Progenitor cell of endocrine pancreas (in vitro differentiated cells): ENCODE results near the gene HOXB8. TPM values are rescaled to one million over a fixed set of nuclear protein-coding genes. Genes with fewer than 3 reads are reported as not detected.

Experiments used
- DNase-seq: peaks from one replicate; pipeline ENCODE4 v3.0.0; 2021; ENCODE audit warnings: low spot score; ENCODE audit not compliant: unreplicated experiment
- H3K27ac Mint-ChIP-seq: 2 replicates; pipeline ENCODE4 v1.8.0; 2021; ENCODE audit warnings: mild to moderate bottlenecking, moderate library complexity, mixed read lengths
- H3K27me3 Mint-ChIP-seq: 2 replicates; pipeline ENCODE4 v1.8.0; 2021; ENCODE audit warnings: mixed read lengths
- H3K36me3 Mint-ChIP-seq: 2 replicates; pipeline ENCODE4 v1.8.0; 2022; ENCODE audit warnings: mixed read lengths; ENCODE audit not compliant: insufficient read depth
- H3K4me1 Mint-ChIP-seq: 2 replicates; pipeline ENCODE4 v1.8.0; 2021; ENCODE audit warnings: low read depth, mixed read lengths
- H3K4me3 Mint-ChIP-seq: 2 replicates; pipeline ENCODE4 v1.8.0; 2021; ENCODE audit warnings: low read depth, mild to moderate bottlenecking, moderate library complexity, mixed read lengths
- H3K9me3 Mint-ChIP-seq: 2 replicates; pipeline ENCODE4 v1.8.0; 2021; ENCODE audit warnings: low read depth, mixed read lengths
- CTCF ChIP-seq: fragments of 200-600 bp; sonication (generic); IDR thresholded peaks from one replicate; pipeline ENCODE4 v1.5.0; 2021; ENCODE audit warnings: antibody characterized with exemption, mild to moderate bottlenecking; ENCODE audit not compliant: unreplicated experiment
- total RNA-seq: library from RNA; stranded (reverse); gene quantifications from 2 replicates; pipeline ENCODE4 v1.2.1, GENCODE V29; 2021

Gene HOXB8
- total RNA-seq, 1 donor from 2014 or later: 1.1 TPM

DNA sequence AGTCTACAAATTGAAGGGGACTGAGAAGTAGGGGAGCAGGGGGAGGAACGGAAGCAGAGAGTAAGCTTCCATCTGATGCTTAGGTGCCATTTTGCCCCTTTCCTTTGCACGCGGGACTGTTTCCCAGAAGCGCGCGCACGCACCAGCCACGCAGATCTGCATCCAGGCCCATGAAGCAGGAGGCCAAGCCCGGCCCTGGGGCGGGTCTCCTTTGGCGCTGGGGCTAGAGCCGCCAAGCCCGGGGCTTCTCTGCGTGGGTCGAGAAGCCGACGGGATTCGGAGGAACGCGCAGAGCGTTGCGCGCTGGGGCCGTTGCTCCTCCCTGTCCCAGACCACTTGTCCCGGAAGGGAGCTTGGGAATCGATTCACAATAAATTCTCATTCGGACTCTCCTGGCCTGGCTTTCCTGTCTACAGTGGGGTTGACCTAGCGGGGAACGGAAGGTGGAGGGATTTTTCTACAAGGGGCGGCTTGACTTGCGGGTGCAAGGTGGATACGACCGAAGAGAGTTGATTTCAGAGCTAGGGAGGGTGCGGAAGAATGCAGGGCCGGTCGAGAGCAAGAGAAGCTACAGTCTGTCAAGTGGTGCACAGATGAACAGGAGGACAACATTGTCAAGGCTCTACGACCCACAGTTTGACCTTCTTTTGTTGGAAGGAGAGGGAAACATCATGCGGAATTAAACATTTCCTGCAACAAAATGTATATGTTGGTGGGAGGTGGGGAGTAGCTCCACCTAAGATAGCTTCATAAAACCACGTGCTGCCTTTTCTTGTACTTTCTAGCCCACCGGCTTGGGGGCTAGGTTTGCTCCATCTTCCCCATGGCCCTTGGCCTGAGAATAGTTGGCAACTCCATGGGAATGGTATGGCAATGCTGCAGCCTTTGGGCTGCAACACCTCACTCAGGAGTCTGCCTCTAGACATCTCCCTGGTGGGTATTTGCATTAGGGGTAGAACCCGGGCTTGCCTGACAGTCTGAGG lies 6.6 kb upstream of the HOXB8 start:
- peaks cover 7% of the 10 kb centered on the region for H3K4me1 Mint-ChIP-seq
- no peaks in the 10 kb centered on the region for H3K36me3 Mint-ChIP-seq
- no peak for DNase-seq
- H3K27me3 Mint-ChIP-seq: peaks cover 92% of the 10 kb centered on the region
- H3K9me3 Mint-ChIP-seq: no peaks in the 10 kb centered on the region
- no peak for TF ChIP-seq CTCF
- H3K4me3 Mint-ChIP-seq: no peak overlapping the region
- no peak overlapping the region for H3K27ac Mint-ChIP-seq

GRCh38 chr17:48620461-48621139 lies 5.5 kb upstream of the HOXB8 start:
- no peak for TF ChIP-seq CTCF
- no peaks in the 10 kb centered on the region for H3K36me3 Mint-ChIP-seq
- no peak overlapping the region for H3K27ac Mint-ChIP-seq
- peaks cover 4% of the 10 kb centered on the region for H3K4me1 Mint-ChIP-seq
- peaks cover 93% of the 10 kb centered on the region for H3K27me3 Mint-ChIP-seq
- H3K9me3 Mint-ChIP-seq: no peaks in the 10 kb centered on the region
- no peak overlapping the region for H3K4me3 Mint-ChIP-seq
- DNase-seq: no peak

GRCh38 chr17:48619826-48620449 lies 4.8 kb upstream of the HOXB8 start:
- peaks cover 97% of the 10 kb centered on the region for H3K27me3 Mint-ChIP-seq
- no peak for TF ChIP-seq CTCF
- H3K36me3 Mint-ChIP-seq: no peaks in the 10 kb centered on the region
- H3K4me3 Mint-ChIP-seq: no peak overlapping the region
- H3K4me1 Mint-ChIP-seq: peaks cover 3% of the 10 kb centered on the region
- peak overlapping the region; percentile 16 for H3K27ac Mint-ChIP-seq
- no peaks in the 10 kb centered on the region for H3K9me3 Mint-ChIP-seq
- DNase-seq: no peak

GRCh38 chr17:48618256-48618896 lies 3.3 kb upstream of the HOXB8 start:
- Mint-ChIP-seq H3K4me1 (peaks cover 3% of the 10 kb centered on the region), H3K36me3 (no peaks in the 10 kb centered on the region), H3K4me3 (peak overlapping the region; percentile 33), H3K27ac (peak overlapping the region; percentile 71), H3K9me3 (no peaks in the 10 kb centered on the region), H3K27me3 (peaks cover 99% of the 10 kb centered on the region)
- TF ChIP-seq CTCF: peak; percentile 98
- peak; percentile 93 for DNase-seq
